OCI-LY1 (cell line): ENCODE results near the gene TAGLN2.

Source experiments
- H2AFZ ChIP-seq: fragments of 200-600 bp; sonication (generic), shearing (Covaris generic); 2 replicates; pipeline ENCODE4 v1.6.0; 2014; ENCODE audit warnings: antibody characterized with exemption, mild to moderate bottlenecking, low read length
- H3F3A ChIP-seq: fragments of 200-600 bp; sonication (generic), shearing (Covaris generic); 2 replicates; pipeline ENCODE4 v1.6.0; 2014; ENCODE audit warnings: mild to moderate bottlenecking, antibody characterized with exemption, low read length, moderate library complexity; ENCODE audit not compliant: insufficient read depth
- H3K27ac ChIP-seq: fragments of 200-600 bp; sonication (generic); 2 replicates; pipeline ENCODE4 v1.5.1; 2014; ENCODE audit warnings: low read length, mixed run types, mild to moderate bottlenecking, low read depth; ENCODE audit not compliant: poor library complexity, severe bottlenecking
- H3K27me3 ChIP-seq: fragments of 200-600 bp; sonication (generic); 2 replicates; pipeline ENCODE4 v1.6.0; 2014; ENCODE audit warnings: antibody characterized with exemption, mild to moderate bottlenecking, low read length, moderate library complexity; ENCODE audit not compliant: insufficient read depth
- H3K36me3 ChIP-seq: fragments of 200-600 bp; sonication (generic); 2 replicates; pipeline ENCODE4 v1.6.1; 2014; ENCODE audit warnings: mild to moderate bottlenecking, antibody characterized with exemption, low read length, moderate library complexity, mixed read lengths; ENCODE audit not compliant: insufficient read depth
- H3K4me1 ChIP-seq: fragments of 200-600 bp; sonication (generic); 2 replicates; pipeline ENCODE4 v1.5.1; 2014; ENCODE audit warnings: mild to moderate bottlenecking, low read length, moderate library complexity; ENCODE audit not compliant: insufficient read depth, severe bottlenecking
- H3K4me2 ChIP-seq: fragments of 200-600 bp; sonication (generic), shearing (Covaris generic); 2 replicates; pipeline ENCODE4 v1.6.1; 2014; ENCODE audit warnings: low read length
- H3K4me3 ChIP-seq: fragments of 200-600 bp; sonication (generic); 2 replicates; pipeline ENCODE4 v1.5.1; 2014; ENCODE audit warnings: low read length, low read depth, mild to moderate bottlenecking, mixed read lengths; ENCODE audit not compliant: poor library complexity, severe bottlenecking
- H3K79me2 ChIP-seq: fragments of 200-600 bp; shearing (Covaris generic); 2 replicates; pipeline ENCODE4 v1.6.1; 2016; ENCODE audit warnings: mixed run types, low read length, mixed read lengths; ENCODE audit not compliant: insufficient read depth
- H3K9ac ChIP-seq: fragments of 200-600 bp; sonication (generic), shearing (Covaris generic); 2 replicates; pipeline ENCODE4 v1.6.1; 2014; ENCODE audit warnings: mild to moderate bottlenecking, low read length, mixed read lengths
- H3K9me2 ChIP-seq: fragments of 200-600 bp; sonication (generic), shearing (Covaris generic); 2 replicates; pipeline ENCODE4 v1.6.1; 2014; ENCODE audit warnings: low read depth, mild to moderate bottlenecking, low read length, mixed read lengths
- H3K9me3 ChIP-seq: fragments of 200-600 bp; shearing (Covaris generic); 2 replicates; pipeline ENCODE4 v1.6.1; 2014; ENCODE audit warnings: low read length, mixed read lengths
- H4K20me1 ChIP-seq: fragments of 200-600 bp; sonication (generic), shearing (Covaris generic); 2 replicates; pipeline ENCODE4 v1.6.0; 2016; ENCODE audit warnings: mild to moderate bottlenecking, low read length; ENCODE audit not compliant: insufficient read depth
- CTCF ChIP-seq: fragments of 200-600 bp; sonication (generic), shearing (Covaris generic); IDR thresholded peaks from 2 replicates; pipeline ENCODE4 v1.5.1; 2017; ENCODE audit warnings: mild to moderate bottlenecking, antibody characterized with exemption, low read length, moderate library complexity, mixed read lengths
- EZH2 ChIP-seq: fragments of 200-600 bp; sonication (generic), shearing (Covaris generic); IDR thresholded peaks from 2 replicates; pipeline ENCODE4 v1.8.0; 2017; ENCODE audit warnings: borderline replicate concordance, mixed run types, mild to moderate bottlenecking, antibody characterized with exemption, low read length, moderate library complexity, mixed read lengths

TAGLN2 gene

GRCh38 chr1:159953536-159954515 is 28.5 kb upstream of the TAGLN2 start, which contains the start of gene SLAMF9:
Gene SLAMF9 (minus strand): TSS chr1:159954237. CDS start chr1:159954137, 100 bp downstream.
- Histone ChIP-seq H3K4me2 (no peak within 1 kb of the TSS), H2AFZ (no peak within 1 kb of the TSS), H4K20me1 (no peaks in the 10 kb centered on the region)

GRCh38 chr1:159952932-159953331 is 27.6 kb upstream of the TAGLN2 start:
- Histone ChIP-seq H3F3A (no peaks in the 10 kb centered on the region), H3K4me3 (no peak overlapping the region), H3K9ac (no peak overlapping the region), H3K36me3 (no peaks in the 10 kb centered on the region), H2AFZ (no peak overlapping the region), H3K9me2 (no peaks in the 10 kb centered on the region), H3K27me3 (peaks cover 1% of the 10 kb centered on the region; the same call in 1 of the 2 replicates), H3K4me1 (no peaks in the 10 kb centered on the region), H3K79me2 (no peaks in the 10 kb centered on the region), H3K4me2 (no peak overlapping the region), H3K9me3 (no peaks in the 10 kb centered on the region), H4K20me1 (no peaks in the 10 kb centered on the region), H3K27ac (no peak overlapping the region)
- no peak for TF ChIP-seq CTCF
- no peak for TF ChIP-seq EZH2

More at GRCh38 chr1:159953536-159954515, 28.5 kb upstream of the TAGLN2 start, which contains the start of gene SLAMF9:
- no peaks in the 10 kb centered on the region for H3F3A ChIP-seq
- H3K4me1 ChIP-seq = no peaks in the 10 kb centered on the region
- no peaks in the 10 kb centered on the region for H3K9me2 ChIP-seq
- no peaks in the 10 kb centered on the region for H3K79me2 ChIP-seq
- H3K36me3 ChIP-seq = no peaks in the 10 kb centered on the region
- no peaks in the 10 kb centered on the region for H3K9me3 ChIP-seq
- no peak within 1 kb of the TSS for H3K4me3 ChIP-seq
- no peak within 1 kb of the TSS for H3K9ac ChIP-seq
- no peak within 1 kb of the TSS for H3K27ac ChIP-seq
- peaks cover 3% of the 10 kb centered on the region; the same call in 1 of the 2 replicates for H3K27me3 ChIP-seq
- TF ChIP-seq CTCF = no peak
- TF ChIP-seq EZH2 = no peak

- H3K9me2 ChIP-seq = no peaks in the 10 kb centered on the region
- no peaks in the 10 kb centered on the region for H3K36me3 ChIP-seq
- no peaks in the 10 kb centered on the region for H3K9me3 ChIP-seq
- no peak overlapping the region for H2AFZ ChIP-seq
- no peaks in the 10 kb centered on the region for H3F3A ChIP-seq
- H3K4me3 ChIP-seq = no peak overlapping the region
- H3K9ac ChIP-seq = no peak overlapping the region
- no peak overlapping the region for H3K4me2 ChIP-seq
- H3K79me2 ChIP-seq = no peaks in the 10 kb centered on the region
- TF ChIP-seq EZH2 (no peak), CTCF (no peak)
- no peaks in the 10 kb centered on the region; the same call in 1 of the 2 replicates for H3K27me3 ChIP-seq
- H4K20me1 ChIP-seq = no peaks in the 10 kb centered on the region
- H3K4me1 ChIP-seq = no peaks in the 10 kb centered on the region
- H3K27ac ChIP-seq = no peak overlapping the region
Observed at GRCh38 chr1:159951551-159951950, 26.2 kb upstream of the TAGLN2 start.
